ENCODE measurements around the gene GYPE.
"Not testable (repeated sequence)": the region's sequence is repeated elsewhere in the genome, so short reads cannot be mapped to it uniquely, and the experiment has no call there.

Gene GYPE

DNA sequence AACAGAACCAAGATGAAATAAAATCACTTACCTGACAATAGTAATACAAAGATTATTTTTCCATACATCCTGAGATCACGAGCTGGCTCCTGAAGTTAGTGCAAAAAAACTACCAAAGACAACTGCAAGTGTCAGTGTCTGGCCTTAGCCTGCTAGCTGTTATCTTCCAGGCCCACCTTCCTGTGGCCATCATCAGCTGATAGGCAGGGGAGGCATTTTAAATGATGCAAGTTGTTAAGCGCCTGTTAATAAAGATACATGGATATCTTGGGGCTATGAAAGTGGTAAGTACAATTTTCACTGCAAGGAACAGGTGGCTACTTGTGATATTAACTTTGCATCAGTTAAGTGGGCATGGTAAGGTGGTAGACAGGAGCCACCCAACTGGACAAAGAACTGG lies at the start of gene GYPE:
TSS of gene GYPE (minus strand) at position 120 of the 400 bp plus-strand sequence. CDS start at position 68, 52 bp downstream.
- H3K27ac ChIP-seq (ENCODE audit: low read depth in 2 of 2, low read length in 2 of 2); H3K9me3 ChIP-seq (ENCODE audit: control insufficient read depth in 2 of 2, low read length in 2 of 2); H3K9ac ChIP-seq (ENCODE audit: low read depth in 1 of 2, low read length in 2 of 2): not testable (repeated sequence)

DNA sequence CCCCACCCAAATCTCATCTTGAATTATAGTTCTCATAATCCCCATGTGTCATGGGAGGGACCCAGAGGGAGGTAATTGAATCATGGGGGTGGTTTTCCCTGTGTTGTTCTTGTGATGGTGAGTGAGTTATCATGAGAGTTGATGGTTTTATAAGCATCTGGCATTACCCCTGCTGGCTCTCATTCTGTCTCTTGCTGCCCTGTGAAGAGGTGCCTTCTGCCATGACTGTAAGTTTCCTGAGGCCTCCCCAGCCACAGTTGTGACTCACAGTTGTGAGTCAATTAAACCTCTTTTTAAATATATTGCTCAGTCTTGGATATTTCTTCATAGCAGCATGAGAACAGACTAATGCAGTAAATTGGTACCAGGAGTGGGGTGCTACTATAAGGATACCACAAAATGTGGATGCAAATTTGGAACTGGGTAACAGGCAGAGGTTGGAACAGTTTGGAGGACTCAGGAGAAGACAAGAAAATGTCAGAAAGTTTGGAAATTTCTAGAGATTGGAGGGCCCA lies 46.2 kb upstream of the GYPE start:
- H3K4me3 ChIP-seq (ENCODE audit: low read length in 2 of 2); H3K4me1 ChIP-seq (ENCODE audit: control insufficient read depth in 2 of 2, insufficient read depth in 2 of 2, low read length in 2 of 2); H3K9ac ChIP-seq (ENCODE audit: low read depth in 1 of 2, low read length in 2 of 2); H3K36me3 ChIP-seq (ENCODE audit: control insufficient read depth in 2 of 2, insufficient read depth in 2 of 2, low read length in 2 of 2); H3K9me3 ChIP-seq (ENCODE audit: control insufficient read depth in 2 of 2, low read length in 2 of 2); H3K27ac ChIP-seq (ENCODE audit: low read depth in 2 of 2, low read length in 2 of 2); H3K27me3 ChIP-seq (ENCODE audit: control insufficient read depth in 2 of 2, insufficient read depth in 2 of 2, low read length in 2 of 2): not testable (repeated sequence)

More for the DNA sequence above, at the start of gene GYPE:
- H3K27me3 ChIP-seq (ENCODE audit: control insufficient read depth in 2 of 2, insufficient read depth in 2 of 2, low read length in 2 of 2); H3K4me1 ChIP-seq (ENCODE audit: control insufficient read depth in 2 of 2, insufficient read depth in 2 of 2, low read length in 2 of 2); H3K4me3 ChIP-seq (ENCODE audit: low read length in 2 of 2); H3K36me3 ChIP-seq (ENCODE audit: control insufficient read depth in 2 of 2, insufficient read depth in 2 of 2, low read length in 2 of 2): not testable (repeated sequence)

DNA sequence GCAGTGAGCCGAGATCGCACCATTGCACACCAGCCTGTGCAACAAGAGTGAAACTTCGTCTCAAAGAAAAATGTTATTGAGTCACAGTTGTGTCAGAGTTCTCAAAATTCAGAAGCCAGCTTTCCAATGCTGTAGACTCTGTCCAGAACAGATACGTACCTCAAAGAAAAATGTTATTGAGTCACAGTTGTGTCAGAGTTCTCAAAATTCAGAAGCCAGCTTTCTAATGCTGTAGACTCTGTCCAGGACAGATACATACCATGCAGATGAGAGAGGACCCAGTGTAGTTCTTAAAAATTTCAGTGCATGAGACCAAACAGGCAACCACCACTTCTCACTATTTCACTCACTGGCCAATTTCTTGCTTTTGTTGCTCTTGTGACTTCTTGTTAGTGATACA lies 45.6 kb upstream of the GYPE start:
- H3K4me1 ChIP-seq (ENCODE audit: control insufficient read depth in 2 of 2, insufficient read depth in 2 of 2, low read length in 2 of 2); H3K36me3 ChIP-seq (ENCODE audit: control insufficient read depth in 2 of 2, insufficient read depth in 2 of 2, low read length in 2 of 2); H3K9me3 ChIP-seq (ENCODE audit: control insufficient read depth in 2 of 2, low read length in 2 of 2); H3K27me3 ChIP-seq (ENCODE audit: control insufficient read depth in 2 of 2, insufficient read depth in 2 of 2, low read length in 2 of 2); H3K4me3 ChIP-seq (ENCODE audit: low read length in 2 of 2); H3K27ac ChIP-seq (ENCODE audit: low read depth in 2 of 2, low read length in 2 of 2); H3K9ac ChIP-seq (ENCODE audit: low read depth in 1 of 2, low read length in 2 of 2): not testable (repeated sequence)

DNA sequence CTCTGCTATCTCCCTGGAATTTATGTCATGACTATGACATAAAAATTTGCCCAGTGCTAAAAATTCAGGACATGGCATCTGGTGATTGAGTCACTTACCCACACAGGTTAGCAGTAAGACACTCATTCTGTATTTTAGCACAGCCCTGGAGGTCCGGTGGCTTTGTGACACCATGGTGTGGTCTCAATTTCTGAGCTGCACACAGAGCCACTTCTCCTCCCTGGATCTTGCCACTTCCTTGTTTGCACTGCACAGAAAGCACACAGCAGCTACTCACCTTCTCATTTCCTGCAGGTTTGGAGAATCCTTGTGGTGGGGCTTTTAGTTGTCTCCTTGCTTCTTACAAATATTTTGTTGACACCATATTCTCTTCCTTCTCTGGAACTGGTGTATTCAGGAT lies 44.8 kb upstream of the GYPE start:
- not testable (repeated sequence) for H3K27me3 ChIP-seq (ENCODE audit: control insufficient read depth in 2 of 2, insufficient read depth in 2 of 2, low read length in 2 of 2)

DNA sequence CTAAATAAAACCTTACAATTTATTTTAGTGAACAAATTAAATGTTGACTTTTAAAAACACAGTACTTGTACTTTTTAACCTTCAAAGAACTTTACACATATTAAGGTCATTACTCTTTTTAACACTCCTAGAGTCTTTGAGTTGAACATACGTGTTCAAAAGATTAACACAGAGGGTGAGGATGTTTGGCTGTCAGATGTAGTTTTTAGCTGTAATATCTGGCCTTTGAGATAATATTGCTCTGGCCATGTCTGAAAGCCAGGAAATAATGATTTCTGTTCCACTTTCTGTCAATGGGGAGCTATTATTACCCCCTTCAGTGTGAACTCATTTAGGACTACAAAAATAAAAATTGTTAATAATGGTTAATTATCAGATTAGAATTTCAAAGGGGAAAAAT lies 42.1 kb upstream of the GYPE start:
- not testable (repeated sequence) for H3K4me1 ChIP-seq (ENCODE audit: control insufficient read depth in 2 of 2, insufficient read depth in 2 of 2, low read length in 2 of 2); H3K9ac ChIP-seq (ENCODE audit: low read depth in 1 of 2, low read length in 2 of 2); H3K27me3 ChIP-seq (ENCODE audit: control insufficient read depth in 2 of 2, insufficient read depth in 2 of 2, low read length in 2 of 2); H3K36me3 ChIP-seq (ENCODE audit: control insufficient read depth in 2 of 2, insufficient read depth in 2 of 2, low read length in 2 of 2); H3K27ac ChIP-seq (ENCODE audit: low read depth in 2 of 2, low read length in 2 of 2); H3K9me3 ChIP-seq (ENCODE audit: control insufficient read depth in 2 of 2, low read length in 2 of 2); H3K4me3 ChIP-seq (ENCODE audit: low read length in 2 of 2)

More for the DNA sequence above, 44.8 kb upstream of the GYPE start:
- H3K4me1 ChIP-seq (ENCODE audit: control insufficient read depth in 2 of 2, insufficient read depth in 2 of 2, low read length in 2 of 2); H3K9ac ChIP-seq (ENCODE audit: low read depth in 1 of 2, low read length in 2 of 2); H3K4me3 ChIP-seq (ENCODE audit: low read length in 2 of 2); H3K9me3 ChIP-seq (ENCODE audit: control insufficient read depth in 2 of 2, low read length in 2 of 2); H3K36me3 ChIP-seq (ENCODE audit: control insufficient read depth in 2 of 2, insufficient read depth in 2 of 2, low read length in 2 of 2); H3K27ac ChIP-seq (ENCODE audit: low read depth in 2 of 2, low read length in 2 of 2): not testable (repeated sequence)

DNA sequence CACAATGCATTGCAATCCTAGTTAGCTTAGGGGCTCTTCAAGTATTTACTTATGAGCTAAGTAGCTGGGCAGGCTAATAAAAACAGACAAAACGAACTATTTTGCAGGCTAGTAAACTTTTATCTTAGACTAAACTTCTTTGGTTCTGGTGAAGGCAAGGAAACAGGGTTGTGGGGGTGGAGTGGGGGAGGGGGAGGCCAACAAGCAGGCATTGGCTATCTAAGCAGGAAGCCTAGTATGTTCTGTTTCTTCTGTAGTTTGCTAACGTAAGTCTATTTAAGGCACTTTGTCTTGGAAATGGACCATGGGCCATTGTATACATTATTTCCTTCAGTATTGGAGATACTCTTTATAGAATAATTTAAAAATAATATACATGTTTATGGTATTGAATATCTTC lies 35.3 kb upstream of the GYPE start:
- H3K4me1 ChIP-seq (ENCODE audit: control insufficient read depth in 2 of 2, insufficient read depth in 2 of 2, low read length in 2 of 2); H3K36me3 ChIP-seq (ENCODE audit: control insufficient read depth in 2 of 2, insufficient read depth in 2 of 2, low read length in 2 of 2); H3K9ac ChIP-seq (ENCODE audit: low read depth in 1 of 2, low read length in 2 of 2); H3K9me3 ChIP-seq (ENCODE audit: control insufficient read depth in 2 of 2, low read length in 2 of 2); H3K27me3 ChIP-seq (ENCODE audit: control insufficient read depth in 2 of 2, insufficient read depth in 2 of 2, low read length in 2 of 2); H3K4me3 ChIP-seq (ENCODE audit: low read length in 2 of 2); H3K27ac ChIP-seq (ENCODE audit: low read depth in 2 of 2, low read length in 2 of 2): not testable (repeated sequence)

DNA sequence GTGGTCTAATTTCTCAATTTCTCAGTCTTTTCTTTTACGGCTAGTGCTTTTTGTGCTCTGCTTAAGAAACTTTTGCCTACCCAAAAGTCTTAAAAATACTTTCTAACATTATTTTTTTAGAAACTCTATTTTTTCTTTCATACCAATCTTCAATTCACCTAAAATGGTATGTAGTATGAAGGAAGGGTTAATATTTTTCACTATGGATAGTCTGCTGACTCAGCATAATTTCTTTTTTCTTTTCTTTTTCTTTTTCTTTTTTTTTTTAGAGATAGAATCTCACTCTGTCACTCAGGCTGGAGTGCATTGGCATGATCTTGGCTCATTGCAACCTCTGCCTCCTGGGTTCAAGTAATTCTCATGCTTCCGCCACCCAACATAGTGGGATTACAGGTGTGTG lies 34.2 kb upstream of the GYPE start:
- Histone ChIP-seq H3K4me3 (ENCODE audit: low read length in 2 of 2) (no peak overlapping the region), H3K27ac (ENCODE audit: low read depth in 2 of 2, low read length in 2 of 2) (no peak overlapping the region), H3K36me3 (ENCODE audit: control insufficient read depth in 2 of 2, insufficient read depth in 2 of 2, low read length in 2 of 2) (no peaks in the 10 kb centered on the region), H3K27me3 (ENCODE audit: control insufficient read depth in 2 of 2, insufficient read depth in 2 of 2, low read length in 2 of 2) (no peaks in the 10 kb centered on the region), H3K9ac (ENCODE audit: low read depth in 1 of 2, low read length in 2 of 2) (no peak overlapping the region), H3K9me3 (ENCODE audit: control insufficient read depth in 2 of 2, low read length in 2 of 2) (no peaks in the 10 kb centered on the region), H3K4me1 (ENCODE audit: control insufficient read depth in 2 of 2, insufficient read depth in 2 of 2, low read length in 2 of 2) (no peaks in the 10 kb centered on the region)

DNA sequence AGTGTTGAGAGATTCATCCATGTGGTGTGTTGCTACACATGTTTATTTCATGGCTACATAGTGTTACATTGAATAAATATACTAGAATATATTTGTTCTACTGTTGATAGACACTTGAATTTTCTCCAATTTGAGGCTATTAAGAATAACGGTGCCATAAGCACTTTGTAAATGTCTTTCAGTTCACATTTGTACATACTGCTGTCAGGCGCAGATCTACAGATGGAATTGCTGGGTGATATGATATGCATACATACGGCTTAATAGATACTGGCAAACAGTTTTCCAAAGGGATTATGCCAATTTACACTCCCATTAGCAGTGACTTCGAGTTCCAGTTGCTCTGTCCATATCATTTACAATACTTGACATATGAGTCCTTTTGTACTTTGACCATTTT lies 33.5 kb upstream of the GYPE start:
- not testable (repeated sequence) for H3K27ac ChIP-seq (ENCODE audit: low read depth in 2 of 2, low read length in 2 of 2); H3K36me3 ChIP-seq (ENCODE audit: control insufficient read depth in 2 of 2, insufficient read depth in 2 of 2, low read length in 2 of 2)

DNA sequence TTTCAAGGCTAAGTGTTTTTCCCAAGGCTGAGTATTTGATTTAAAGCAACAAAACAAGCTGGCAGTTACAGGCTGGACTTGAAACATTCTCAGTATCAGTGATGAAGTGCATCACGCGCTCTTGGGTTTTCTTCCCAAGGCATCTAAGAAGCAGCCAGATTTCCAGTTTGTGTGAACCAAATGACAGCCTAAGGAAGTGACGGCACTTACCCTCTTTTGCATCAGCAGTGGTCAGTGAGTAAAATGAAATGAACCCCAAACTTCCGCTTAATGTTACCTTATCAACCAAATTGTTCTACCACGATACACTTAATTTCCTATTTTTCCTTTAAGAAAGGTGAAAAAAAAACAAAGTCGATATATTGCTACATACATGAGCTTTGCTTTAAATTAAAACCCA lies 15.8 kb upstream of the GYPE start:
- Histone ChIP-seq H3K27me3 (ENCODE audit: control insufficient read depth in 2 of 2, insufficient read depth in 2 of 2, low read length in 2 of 2) (no peaks in the 10 kb centered on the region), H3K36me3 (ENCODE audit: control insufficient read depth in 2 of 2, insufficient read depth in 2 of 2, low read length in 2 of 2) (no peaks in the 10 kb centered on the region), H3K9me3 (ENCODE audit: control insufficient read depth in 2 of 2, low read length in 2 of 2) (no peaks in the 10 kb centered on the region), H3K9ac (ENCODE audit: low read depth in 1 of 2, low read length in 2 of 2) (no peak overlapping the region), H3K4me1 (ENCODE audit: control insufficient read depth in 2 of 2, insufficient read depth in 2 of 2, low read length in 2 of 2) (no peaks in the 10 kb centered on the region), H3K4me3 (ENCODE audit: low read length in 2 of 2) (no peak overlapping the region), H3K27ac (ENCODE audit: low read depth in 2 of 2, low read length in 2 of 2) (no peak overlapping the region)

More for the DNA sequence above, 33.5 kb upstream of the GYPE start:
- not testable (repeated sequence) for H3K27me3 ChIP-seq (ENCODE audit: control insufficient read depth in 2 of 2, insufficient read depth in 2 of 2, low read length in 2 of 2); H3K4me1 ChIP-seq (ENCODE audit: control insufficient read depth in 2 of 2, insufficient read depth in 2 of 2, low read length in 2 of 2); H3K9ac ChIP-seq (ENCODE audit: low read depth in 1 of 2, low read length in 2 of 2); H3K4me3 ChIP-seq (ENCODE audit: low read length in 2 of 2); H3K9me3 ChIP-seq (ENCODE audit: control insufficient read depth in 2 of 2, low read length in 2 of 2)

DNA sequence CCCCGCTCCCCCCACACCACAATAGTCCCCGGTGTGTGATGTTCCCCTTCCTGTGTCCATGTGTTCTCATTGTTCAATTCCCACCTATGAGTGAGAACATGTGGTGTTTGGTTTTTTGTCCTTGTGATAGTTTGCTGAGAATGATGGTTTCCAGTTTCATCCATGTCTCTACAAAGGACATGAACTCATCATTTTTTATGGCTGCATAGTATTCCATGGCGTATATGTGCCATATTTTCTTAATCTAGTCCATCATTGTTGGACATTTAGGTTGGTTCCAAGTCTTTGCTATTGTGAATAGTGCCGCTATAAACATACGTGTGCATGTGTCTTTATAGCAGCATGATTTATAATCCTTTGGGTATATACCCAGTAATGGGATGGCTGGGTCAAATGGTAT lies 11.1 kb upstream of the GYPE start:
- H3K9ac ChIP-seq (ENCODE audit: low read depth in 1 of 2, low read length in 2 of 2); H3K4me1 ChIP-seq (ENCODE audit: control insufficient read depth in 2 of 2, insufficient read depth in 2 of 2, low read length in 2 of 2); H3K27me3 ChIP-seq (ENCODE audit: control insufficient read depth in 2 of 2, insufficient read depth in 2 of 2, low read length in 2 of 2); H3K27ac ChIP-seq (ENCODE audit: low read depth in 2 of 2, low read length in 2 of 2); H3K36me3 ChIP-seq (ENCODE audit: control insufficient read depth in 2 of 2, insufficient read depth in 2 of 2, low read length in 2 of 2); H3K4me3 ChIP-seq (ENCODE audit: low read length in 2 of 2); H3K9me3 ChIP-seq (ENCODE audit: control insufficient read depth in 2 of 2, low read length in 2 of 2): not testable (repeated sequence)

DNA sequence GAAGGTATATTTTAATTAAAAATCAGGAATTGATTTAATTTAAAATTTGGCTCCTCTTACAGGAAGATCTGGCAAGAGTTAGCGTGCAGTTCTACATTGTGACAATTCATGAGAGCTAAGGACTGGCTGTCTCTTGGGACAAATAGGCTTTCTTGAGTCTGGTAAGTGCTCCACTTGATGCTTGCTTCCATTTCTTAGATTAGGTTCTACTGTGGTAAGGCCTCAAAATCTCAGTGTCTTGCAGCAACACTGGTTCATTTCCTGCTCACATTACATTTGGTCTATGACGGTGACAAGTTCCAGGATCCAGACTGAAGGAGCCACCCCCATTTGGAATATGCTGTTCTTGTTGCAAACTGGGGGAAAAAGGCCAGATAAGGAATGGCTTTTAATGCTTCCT lies 7.1 kb upstream of the GYPE start:
- H3K27me3 ChIP-seq (ENCODE audit: control insufficient read depth in 2 of 2, insufficient read depth in 2 of 2, low read length in 2 of 2); H3K4me3 ChIP-seq (ENCODE audit: low read length in 2 of 2); H3K27ac ChIP-seq (ENCODE audit: low read depth in 2 of 2, low read length in 2 of 2); H3K9me3 ChIP-seq (ENCODE audit: control insufficient read depth in 2 of 2, low read length in 2 of 2); H3K36me3 ChIP-seq (ENCODE audit: control insufficient read depth in 2 of 2, insufficient read depth in 2 of 2, low read length in 2 of 2); H3K9ac ChIP-seq (ENCODE audit: low read depth in 1 of 2, low read length in 2 of 2); H3K4me1 ChIP-seq (ENCODE audit: control insufficient read depth in 2 of 2, insufficient read depth in 2 of 2, low read length in 2 of 2): not testable (repeated sequence)

All from mucosa of rectum (tissue), 2 donors.